Activated CD4-positive, alpha-beta T cell treated with anti-CD3 and anti-CD28 coated beads, Interleukin-2, Interleukin-4, amounts not matched to agents 100 ng/mL and 50 ng/mL, durations not matched to agents 16 hours and 8 hours (primary cell): Measurements from ENCODE around the gene DIP2A.
"Not testable (repeated sequence)": the region's sequence is repeated elsewhere in the genome, so short reads cannot be mapped to it uniquely, and the experiment has no call there.

Experiments used
- DNase-seq: peaks from one replicate; pipeline ENCODE4 v3.0.0-alpha.2; 2020; ENCODE audit warnings: low spot score

Gene DIP2A

DNA sequence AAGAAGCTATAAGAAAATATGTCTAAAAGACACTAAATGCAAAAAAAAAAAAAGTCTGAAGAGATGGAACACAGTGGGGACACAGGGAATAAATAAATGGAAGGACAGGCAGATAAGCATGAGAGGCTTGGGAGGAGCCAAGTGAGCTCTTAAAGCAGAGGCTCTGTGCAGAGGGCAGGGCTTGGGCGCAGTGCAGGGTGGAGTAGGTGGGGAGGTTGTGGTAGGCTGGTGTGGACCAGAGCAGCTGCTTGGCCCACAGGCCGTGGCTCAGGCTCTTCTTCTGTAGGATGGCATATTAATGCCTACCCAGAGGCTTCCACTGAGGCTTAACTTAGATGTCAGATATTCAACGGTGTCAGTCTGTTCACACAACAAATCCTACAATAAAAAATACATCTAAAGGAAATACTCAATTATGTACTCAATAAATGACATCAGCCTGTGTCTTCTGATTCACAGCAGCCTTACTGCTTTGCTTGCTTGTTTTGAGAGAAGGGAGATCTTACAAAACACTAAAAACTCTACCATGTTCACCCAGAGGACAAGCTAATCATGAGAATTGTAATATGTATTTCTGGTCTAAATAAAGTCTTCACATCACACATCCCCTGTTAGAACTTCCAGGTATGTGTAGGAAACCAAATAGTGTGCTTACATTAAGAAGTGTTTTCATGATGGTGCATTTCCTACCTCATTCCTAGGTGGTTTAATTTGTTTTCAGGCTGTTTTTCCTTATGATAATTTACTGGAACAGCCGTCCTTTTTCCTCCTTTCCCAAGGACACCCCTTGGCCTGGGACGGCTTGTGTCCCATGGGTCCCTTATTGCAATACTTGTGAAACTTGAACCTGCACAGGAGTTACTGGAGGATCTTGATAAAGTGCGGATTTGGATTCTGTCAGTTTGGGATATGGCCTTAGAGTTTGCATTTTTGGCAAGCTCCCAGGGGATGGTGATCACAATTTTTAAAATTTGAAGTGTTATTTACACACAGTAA lies 24.9 kb downstream of the DIP2A start:
- no peak for DNase-seq

DNA sequence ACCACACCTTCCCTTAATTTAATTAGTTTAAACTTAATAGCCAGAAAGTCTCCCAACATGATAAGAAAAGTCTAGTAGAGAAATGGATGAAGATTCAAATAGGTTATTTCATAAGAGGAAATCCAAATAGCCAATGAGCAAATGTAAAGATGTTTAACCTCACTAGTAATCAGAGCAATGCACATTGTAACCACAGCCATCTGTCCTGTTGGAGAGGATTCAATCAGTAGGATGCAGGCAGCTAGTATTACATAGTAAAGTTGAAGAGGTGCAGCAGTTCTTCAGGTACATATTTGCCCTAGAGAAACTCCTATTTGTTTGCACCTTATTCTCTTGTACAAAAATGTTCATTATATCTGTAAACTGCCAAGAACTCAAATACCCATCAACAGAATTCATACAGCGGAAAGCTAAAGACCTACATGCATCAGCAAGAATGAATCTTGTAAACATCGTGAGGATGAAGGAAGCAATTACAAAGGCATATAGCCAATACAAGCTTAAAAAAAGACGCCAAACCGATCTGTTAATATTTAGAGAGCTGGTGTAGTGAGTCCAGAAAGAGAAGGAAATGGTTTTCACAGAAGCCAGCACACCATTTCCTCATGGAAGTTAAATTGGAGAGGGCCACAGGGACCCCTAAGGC lies 27.9 kb downstream of the DIP2A start:
- DNase-seq: no peak

DNA sequence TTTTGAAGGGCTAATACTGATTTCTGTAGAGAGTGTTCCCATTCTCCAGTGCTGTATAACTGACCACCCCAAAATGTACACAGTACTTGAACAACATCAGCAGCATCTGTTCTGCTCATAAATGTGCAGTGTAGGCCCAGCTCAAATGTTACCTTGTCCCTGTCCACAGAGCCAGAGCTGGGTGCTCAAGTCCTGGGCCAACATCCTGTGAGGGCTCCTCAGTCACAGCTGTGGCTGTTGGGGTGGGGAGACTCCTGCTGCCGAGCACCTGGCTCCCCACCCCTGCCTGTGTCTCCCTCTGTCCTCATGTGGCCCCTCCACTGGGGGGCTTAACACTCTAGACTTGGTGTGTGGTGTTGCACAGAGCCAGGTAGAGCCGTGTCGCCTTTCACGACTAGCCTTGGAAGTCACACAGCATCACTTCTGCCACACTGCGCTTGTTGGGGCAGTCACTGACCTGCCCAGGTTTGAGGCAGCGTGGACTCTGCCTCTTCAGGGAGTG lies 30.5 kb downstream of the DIP2A start:
- DNase-seq: no peak

DNA sequence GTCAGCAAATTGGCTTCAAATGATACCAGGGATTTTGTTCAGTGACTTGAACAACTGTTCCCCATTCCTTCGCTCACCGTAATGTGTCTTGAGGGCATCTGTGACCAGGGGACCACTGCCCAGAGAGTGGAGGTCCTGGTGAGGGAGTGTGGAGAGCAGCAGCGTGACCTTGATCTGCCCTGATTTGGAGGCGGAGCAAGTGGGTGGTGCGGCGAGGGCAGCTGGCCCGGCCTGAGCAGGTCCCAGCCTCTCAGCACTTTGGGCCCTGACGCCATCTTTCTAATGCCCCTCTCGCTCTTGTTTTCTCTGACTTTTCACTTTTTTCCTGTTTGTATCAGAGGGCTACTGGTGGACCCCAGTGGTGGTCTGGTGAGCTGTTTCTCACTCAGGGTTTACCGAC lies 31.1 kb downstream of the DIP2A start:
- no peak for DNase-seq

DNA sequence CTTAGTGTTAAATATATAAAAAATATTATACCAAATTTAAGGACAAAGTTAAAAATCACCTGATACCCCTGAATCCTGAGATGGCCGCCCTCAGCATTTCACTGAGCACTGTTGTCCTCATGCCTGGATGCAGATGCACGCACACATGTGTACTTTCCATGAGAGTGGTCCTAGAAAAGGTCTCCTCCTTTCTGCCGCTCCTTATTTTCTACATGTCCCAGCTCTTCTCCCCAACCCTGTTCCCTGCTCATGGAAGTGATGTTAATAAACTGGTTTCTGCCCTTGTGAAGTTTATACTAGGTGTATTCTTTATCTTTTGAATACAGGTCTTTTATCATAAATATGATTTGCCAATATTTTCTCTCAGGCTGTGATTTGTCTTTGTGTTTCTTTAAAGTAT lies 32.9 kb downstream of the DIP2A start:
- no peak for DNase-seq

DNA sequence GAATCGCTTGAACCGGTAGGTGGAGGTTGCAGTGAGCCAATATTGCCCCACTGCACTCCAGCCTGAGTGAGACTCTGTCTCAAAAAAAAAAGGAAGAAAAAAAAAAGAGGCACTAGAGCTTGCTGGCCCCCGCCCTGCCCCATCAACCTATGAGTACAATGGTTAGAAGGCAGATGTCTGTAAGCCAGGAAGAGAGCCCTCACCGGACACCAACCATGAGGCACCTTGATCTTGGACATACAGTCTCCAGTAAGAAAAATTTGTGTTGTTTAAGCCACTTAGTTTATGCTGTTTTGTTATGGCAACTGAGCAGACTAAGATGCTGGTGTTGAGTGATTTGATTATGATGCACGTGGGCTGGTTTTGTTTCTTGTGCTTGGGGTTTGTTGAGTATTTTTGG lies 34.2 kb downstream of the DIP2A start:
- no peak for DNase-seq

DNA sequence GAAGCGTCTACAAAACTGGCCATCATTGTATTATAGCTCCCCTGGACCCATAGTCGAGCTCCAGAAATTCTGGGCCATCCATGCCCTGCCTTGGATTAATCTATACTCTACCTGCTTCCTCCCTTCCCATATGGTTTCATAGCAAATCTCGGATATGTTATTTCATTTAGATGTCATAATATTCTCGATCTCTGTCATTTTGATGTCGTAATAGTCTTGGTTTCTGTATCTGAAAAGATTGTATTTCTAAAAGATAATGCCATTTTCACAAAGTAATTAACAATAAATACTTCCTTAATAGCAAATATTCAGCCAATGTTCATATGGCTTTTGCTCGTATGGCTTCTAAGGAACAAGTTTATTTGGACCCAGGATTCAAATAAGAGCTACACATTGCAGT lies 35.1 kb downstream of the DIP2A start:
- no peak for DNase-seq

DNA sequence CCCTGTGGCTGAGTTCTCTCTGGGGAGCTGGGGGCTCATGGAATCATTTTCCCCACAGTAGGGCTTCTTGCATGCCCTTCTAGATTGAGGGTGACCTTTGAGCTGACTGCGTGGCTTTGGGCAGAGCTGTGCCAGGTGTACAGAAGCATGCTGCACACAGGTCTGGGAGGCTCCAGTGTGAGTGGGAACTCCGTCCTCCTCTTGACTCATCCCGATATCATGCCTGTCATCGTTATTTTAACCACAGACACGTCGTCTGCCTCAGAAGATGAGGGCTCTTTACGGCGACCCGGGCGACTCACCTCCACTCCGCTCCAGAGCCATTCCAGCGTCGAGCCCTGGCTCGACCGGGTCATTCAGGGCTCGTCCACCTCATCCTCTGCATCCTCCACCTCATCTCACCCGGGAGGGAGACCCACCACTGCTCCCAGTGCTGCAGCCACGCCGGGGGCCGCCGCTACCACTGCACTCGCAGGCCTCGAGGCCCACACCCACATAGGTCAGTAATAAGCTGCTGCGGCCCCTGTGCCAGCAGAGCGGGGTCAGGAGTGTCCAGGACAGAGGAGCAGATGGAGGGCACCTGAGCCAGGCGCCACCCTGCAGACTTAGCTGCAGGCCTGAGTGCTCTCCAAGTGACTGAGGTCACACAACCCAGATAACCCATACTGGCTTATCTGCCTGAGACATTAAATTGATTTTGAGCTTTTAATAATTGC lies 39.8 kb downstream of the DIP2A start:
- DNase-seq: no peak

DNA sequence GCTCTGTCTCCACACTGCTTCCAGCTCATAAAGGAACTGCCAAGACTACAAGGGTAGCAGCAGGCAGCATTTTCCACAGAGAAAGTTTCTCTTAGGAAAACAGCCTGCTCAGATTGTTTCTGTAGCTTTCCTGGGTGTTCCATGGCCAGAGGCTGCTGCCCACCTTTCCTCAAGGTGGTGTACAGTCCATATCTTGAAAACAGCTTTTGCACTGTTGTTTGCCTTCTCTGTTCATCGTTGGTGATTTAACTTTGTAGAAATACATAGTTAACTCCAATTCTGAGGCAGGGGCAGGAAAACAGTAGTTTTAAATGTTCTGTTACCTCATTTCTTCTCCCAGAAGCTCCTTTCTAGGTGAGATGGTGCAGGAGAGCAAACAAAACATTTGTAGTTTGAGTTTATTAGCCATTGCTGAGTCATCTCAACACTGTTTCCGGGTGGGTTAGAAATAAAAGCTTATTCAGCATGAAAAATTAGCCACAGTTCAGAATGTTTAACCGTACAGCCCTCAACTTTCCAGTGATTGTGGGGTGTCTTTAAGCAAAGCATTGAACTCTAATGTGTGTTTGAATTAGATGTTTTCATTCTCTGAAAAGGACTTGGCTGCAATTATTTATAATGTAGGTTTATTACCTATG lies 41.7 kb downstream of the DIP2A start:
- DNase-seq: peak; percentile 43

DNA sequence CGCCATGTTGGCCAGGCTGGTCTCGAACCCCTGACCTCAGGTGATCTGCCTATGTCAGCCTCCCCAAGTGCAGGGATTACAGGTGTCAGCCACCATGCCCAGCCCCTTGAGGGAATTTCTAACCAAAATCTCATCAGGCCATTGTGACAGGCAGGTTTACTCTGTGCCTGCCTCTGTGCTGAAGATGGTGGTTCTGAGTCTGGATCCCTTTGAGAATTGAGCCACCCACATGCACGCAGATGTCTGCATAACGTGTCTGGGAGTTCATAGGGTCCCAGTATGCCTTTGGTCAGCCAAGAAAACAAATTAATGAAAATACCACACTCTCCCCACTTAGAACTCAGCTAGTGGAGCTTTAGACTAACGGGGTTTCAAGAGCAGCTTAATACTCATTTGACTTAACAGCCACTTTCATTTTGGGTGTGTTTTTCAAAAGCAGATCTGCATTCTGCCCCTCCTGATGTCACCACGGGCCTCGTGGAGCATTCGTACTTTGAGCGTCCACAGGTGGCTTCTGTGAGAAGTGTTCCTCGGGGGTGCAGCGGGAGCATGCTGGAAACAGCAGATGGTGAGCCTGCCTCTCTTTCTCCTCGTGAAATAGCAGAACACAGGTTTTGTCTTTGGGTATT lies 45.3 kb downstream of the DIP2A start:
- no peak for DNase-seq

DNA sequence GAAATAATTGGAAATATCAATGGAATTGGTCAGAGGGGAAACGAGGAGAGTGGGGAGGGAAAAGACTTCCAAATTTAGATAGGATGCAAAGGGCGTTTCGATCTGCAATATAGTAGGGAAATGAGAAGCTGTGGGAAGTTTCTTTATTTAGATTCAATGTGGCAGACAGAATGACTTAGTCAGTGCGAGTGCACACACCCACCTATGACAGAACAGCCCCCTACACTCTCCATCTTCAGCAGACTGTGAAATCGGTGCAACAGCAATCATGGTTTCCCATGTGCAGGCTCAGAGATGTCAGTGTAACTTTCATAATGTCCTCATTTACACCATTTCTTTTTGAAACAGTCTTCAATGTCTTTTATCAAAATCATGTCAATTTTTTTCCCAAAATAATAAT lies 46.0 kb downstream of the DIP2A start:
- DNase-seq: no peak

DNA sequence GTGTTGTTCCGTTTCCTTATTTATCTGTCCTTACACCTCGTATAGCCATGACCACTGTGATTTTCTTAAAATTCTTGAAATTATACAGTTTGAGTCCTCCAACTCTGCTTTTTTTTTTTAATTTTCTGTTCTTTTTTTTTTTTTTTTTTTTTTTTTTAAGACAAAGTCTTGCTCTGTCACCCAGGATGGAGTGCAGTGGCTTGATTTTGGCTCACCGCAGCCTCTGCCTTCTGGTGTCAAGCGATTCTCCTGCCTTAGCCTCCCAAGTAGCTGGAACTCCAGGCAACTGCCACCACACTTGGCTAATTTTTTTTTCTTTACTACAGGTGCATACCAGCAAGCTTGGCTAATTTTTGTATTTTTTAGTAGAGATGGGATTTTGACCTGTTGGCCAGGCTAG lies 48.9 kb downstream of the DIP2A start:
- DNase-seq: no peak

DNA sequence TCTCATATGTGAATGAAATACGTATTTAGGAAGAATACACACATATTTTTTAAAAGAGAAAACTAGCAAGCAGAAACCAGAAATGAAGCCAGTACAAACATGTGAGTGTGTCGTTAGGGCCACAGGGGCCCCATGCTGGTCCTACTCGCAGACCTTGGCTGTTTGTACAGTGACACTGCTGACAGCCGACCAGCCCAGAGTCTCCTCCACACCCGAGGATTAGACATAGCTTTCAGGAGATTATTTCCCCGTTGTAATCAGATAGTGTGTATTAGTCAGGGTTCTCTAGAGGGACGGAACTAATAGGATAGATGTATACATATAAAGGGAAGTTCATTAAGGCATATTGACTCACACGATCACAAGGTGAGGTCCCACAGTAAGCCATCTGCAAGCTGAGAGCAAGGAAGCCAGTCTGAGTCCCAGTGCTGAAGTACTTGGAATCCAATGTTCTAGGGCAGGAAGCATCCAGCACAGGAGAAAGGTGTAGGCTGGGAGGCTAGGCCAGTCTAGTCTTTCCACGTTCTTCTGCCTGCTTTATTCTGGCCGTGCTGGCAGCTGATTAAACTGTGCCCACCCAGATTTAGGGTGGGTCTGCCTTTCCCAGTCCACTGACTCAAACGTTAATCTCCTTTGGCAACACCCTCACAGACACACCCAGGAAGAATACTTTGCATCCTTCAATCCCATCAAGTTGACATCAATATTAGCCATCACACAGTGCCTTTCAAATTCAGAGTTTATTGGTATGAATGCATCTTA lies 51.2 kb downstream of the DIP2A start:
- no peak for DNase-seq

DNA sequence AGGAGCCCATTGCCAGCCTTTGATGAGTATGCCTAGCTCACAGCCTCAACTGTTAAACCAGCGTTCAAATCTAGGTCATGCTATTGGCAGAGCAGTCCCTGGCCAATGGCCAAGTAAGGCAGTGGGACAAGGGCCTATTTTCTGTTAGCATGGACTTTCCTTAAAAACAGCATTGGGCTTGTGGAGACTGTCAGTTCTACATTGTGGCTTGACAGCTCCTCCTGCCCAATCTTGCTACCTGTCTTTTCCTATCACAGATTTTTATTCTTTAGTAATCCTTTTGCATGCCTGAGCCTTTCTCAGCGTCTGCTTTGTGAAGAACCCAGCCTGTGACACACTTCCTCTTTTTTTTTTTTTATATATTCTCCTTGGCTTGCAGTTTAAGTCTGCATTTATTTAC lies 56.4 kb downstream of the DIP2A start:
- DNase-seq: no peak

DNA sequence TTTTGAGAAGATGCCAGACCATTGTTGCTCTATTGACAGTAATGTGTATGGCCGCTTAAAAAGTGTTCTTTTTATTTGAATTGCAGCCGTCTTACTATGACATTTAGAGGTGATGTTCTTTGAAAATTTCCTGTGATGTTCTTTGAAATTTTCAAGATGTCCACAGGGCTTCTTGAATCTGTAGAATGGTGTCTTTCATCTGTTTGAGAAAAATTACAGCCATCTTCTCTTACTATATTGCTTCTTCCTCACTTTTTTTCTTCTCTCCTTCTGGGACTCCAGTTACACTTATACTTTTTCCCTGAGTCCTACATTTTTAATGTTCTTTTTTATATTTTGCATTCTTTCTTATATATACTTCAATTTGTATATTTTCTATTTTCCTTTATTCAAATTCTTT lies 57.4 kb downstream of the DIP2A start:
- no peak for DNase-seq

DNA sequence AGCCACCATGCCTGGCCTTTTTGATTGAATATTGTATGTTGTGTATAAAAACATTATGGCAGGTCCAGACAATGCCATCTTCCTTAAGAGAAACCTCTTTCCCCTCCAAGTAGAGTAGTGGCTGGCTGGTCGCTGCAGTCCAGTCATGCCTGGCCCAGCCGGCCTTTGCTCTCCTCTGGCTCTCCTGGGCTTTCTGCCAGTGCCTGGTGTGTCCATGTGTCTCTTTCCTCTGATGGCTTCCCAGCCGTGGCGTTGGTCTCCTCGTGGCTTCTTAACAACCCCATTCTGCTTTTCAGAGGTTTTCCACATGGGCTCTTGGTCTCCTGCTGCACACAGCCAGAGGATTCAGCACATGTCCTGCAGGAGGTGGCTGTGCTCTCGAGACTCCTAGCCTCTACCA lies 58.7 kb downstream of the DIP2A start:
- DNase-seq: no peak

DNA sequence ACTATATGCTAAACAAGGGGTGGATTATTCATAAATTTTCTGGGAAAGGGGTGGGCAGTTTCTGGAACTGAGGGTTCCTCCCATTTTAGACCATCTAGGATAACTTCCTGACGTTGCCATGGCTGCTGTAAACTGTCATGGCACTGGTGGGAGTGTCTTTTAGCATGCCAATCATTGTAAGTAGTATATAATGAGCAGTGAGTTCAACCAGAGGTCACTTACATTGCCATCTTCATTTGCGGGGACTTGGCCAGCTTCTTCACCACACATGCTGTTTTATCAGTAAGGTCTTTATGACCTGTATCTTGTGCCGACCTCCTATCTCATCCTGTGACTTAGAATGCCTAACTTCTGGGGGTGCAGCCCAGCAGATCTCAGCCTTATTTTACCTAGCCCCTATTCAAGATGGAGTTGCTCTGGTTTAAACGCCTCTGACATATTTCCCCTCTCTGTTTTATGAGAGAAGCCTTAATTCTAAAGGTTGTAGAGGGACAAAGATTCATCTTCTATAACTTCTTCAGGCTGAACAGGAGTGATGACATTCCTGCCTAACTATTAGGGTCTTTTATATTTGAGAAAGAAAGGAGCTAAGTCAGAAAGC lies 60.4 kb downstream of the DIP2A start:
- no peak for DNase-seq

DNA sequence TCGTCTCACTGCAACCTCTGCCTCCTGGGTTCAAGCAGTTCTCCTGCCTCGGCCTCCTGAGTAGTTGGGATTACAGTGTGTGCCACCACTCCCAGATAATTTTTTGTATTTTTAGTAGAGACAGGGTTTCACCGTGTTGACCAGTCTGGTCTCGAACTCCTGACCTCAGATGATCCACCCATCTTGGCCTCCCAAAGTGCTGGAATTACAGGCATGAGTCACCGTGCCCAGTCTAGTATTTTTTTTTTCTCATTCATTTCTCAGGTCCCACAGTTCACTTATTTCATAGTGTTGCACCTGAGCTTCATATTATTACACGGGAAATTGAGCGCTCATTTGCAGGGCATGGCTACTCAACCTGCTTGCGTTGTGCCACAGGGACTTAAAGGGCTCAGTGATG lies 68.7 kb downstream of the DIP2A start:
- DNase-seq: not testable (repeated sequence)

DNA sequence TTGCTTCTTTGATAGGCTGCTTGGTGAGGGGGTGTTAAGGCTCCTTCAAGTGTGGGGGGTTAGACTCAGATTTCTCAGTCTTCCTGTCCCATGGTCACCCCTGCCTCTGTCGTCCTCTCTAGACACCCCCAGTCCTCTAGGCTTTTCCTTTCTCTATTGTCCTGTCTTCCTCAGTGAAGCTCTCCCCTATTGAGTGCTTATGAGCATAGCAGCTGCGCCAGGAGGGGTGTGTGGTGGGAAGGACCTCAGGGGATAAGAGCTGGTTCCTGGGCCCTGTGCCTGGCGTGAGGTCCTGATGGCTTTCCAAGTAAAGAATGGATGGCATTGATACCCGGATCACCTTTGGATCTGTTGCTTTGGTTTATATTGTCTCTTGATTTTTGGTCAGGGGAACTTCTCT lies 69.1 kb downstream of the DIP2A start:
- DNase-seq: no peak

DNA sequence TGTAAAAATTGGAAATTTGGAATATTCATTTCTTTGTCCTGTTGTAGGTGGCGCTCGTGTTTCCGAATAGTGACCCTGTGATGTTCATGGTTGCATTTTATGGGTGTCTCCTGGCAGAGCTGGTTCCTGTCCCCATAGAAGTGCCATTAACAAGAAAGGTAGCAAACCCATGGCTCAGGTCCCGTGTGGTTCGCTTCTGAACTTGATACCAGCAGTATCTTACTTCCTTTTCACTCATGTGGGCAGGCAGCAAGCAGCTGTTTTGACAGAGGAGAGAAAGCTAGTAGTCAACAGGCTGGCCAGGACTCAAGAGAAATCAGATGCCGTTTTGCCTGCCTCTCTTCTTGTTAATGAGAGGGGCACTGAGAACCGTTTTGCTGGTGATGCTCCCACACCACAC lies 73.4 kb downstream of the DIP2A start:
- DNase-seq: no peak

DNA sequence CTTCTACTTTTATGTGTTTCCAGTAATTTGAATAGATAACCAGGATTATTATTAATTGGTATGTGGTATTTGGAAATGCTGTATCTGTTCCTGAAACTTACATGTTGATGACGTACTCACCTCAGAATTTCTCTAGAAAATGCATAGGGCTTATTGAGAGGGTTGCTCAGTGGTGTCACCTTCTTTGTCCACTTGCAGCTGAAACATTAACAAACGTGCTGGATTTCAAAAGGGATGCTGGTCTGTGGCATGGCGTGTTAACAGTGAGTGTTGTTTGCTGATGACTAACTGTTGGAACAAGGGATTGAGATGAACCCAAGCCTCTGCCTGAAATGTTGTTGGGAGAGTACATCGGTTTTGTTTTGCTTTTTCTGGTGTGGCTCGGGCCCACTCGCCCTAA lies 78.3 kb downstream of the DIP2A start:
- DNase-seq: no peak
